ENCODE data around the gene HYAL3.

The HYAL3 gene, protein sequence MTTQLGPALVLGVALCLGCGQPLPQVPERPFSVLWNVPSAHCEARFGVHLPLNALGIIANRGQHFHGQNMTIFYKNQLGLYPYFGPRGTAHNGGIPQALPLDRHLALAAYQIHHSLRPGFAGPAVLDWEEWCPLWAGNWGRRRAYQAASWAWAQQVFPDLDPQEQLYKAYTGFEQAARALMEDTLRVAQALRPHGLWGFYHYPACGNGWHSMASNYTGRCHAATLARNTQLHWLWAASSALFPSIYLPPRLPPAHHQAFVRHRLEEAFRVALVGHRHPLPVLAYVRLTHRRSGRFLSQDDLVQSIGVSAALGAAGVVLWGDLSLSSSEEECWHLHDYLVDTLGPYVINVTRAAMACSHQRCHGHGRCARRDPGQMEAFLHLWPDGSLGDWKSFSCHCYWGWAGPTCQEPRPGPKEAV

GRCh38 chr3:50298836-50299637 lies at the start of gene HYAL3, which contains the start of gene NAA80:
TSS of gene HYAL3 (minus strand) at chr3:50299405. CDS start at chr3:50295602, 3,803 bp downstream.
TSS of gene NAA80 (minus strand) at chr3:50299405. CDS start at chr3:50297463, 1,942 bp downstream.
- peak; percentile 97 for DNase-seq (ENCODE audit: low read depth, low spot score)

DNA sequence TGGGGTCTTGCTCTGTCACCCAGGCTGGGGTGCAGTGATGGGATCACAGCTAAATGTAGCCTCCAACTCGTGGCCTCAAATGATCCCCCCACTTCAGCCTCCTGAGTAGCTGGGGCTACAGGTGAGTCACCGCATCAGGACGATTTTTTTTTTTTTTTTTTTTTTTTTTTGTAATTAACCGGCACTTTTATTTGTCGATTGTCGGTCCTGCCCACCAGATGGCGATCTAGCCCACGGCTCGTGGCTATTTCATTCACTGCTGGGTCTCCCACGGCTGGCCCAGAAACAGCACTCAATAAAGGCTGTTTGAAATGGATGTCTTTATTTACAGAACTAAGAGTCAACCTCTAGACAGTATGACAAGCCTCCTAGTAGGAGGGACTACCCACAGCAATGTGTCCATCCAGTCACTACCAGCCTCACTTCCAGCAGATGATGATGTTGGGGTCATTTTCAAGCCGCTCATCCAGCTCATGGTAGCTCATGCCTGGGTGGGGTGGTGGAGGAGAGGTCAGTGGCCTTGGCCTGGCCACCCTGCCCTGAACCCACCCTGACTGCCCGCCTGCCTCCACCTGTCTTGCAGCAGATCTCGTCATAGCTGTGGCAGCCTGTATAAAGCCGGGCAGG lies 48.1 kb upstream of the HYAL3 start:
- DNase-seq (ENCODE audit: low read depth, low spot score), result peak; percentile 57

DNA sequence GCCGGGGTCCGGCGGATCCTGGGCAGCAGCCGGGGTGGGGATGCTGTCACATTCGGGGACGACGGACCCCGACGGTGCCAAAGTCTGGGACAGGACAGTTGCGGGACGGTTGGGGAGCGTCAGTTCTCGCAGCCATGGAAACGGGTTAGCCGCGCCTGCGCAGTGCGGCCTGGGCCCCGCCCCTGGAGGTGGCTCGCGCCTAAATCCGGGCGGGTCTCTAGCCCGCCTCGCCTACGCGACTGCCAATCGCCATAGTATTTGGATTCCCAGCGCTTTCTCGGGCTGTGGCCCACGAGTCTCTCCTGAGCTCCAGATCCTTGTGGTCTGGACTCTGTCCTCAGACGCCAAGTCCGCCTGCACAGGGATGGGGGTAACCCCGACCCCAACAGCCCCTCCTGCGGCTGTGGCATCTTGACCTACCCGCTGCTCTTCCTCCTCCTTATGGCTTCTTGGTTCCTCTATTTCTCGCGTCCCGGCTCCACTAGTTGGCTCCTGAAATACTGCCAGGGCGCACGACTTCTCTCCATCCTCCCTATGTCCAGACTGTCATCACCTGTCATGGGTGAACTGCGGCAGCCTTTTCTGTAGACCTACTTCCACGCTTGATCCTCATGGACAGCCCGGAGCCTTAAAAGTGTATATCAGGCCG lies 46.5 kb upstream of the HYAL3 start, which contains the start of gene ZMYND10:
Gene ZMYND10, minus strand, starts transcription at position 147 of the 649 bp plus-strand sequence. CDS start 153 bp downstream, outside the sequence.
- DNase-seq (ENCODE audit: low read depth, low spot score), result peak; percentile 43

GRCh38 chr3:50345008-50345407 lies 45.8 kb upstream of the HYAL3 start:
- DNase-seq (ENCODE audit: low read depth, low spot score), result no peak

- no peak for DNase-seq (ENCODE audit: low read depth, low spot score)
Observed at GRCh38 chr3:50342813-50343633, 43.8 kb upstream of the HYAL3 start.

- no peak for DNase-seq (ENCODE audit: low read depth, low spot score)
Observed at GRCh38 chr3:50341996-50342650, 42.9 kb upstream of the HYAL3 start.

DNA sequence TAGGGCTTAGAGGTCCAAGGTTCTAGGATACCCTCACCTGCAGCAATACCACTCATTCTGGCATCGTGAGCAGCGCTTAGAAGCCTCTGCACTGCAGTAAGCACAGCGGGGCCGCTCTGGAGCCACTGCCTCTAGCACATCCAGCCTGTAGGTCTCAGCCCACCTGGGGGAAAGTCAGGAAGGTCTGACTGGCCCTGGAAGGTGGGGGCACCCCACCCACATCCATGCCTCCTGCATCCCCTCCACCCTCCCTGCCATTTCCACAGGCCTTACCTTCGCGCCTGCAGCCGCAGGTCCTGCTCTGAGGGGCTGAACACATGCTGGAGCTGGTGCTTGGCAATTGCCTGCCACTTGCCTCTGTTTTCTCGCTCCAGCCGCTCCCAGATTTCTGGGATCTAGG lies 42.3 kb upstream of the HYAL3 start:
- no peak for DNase-seq (ENCODE audit: low read depth, low spot score)

DNA sequence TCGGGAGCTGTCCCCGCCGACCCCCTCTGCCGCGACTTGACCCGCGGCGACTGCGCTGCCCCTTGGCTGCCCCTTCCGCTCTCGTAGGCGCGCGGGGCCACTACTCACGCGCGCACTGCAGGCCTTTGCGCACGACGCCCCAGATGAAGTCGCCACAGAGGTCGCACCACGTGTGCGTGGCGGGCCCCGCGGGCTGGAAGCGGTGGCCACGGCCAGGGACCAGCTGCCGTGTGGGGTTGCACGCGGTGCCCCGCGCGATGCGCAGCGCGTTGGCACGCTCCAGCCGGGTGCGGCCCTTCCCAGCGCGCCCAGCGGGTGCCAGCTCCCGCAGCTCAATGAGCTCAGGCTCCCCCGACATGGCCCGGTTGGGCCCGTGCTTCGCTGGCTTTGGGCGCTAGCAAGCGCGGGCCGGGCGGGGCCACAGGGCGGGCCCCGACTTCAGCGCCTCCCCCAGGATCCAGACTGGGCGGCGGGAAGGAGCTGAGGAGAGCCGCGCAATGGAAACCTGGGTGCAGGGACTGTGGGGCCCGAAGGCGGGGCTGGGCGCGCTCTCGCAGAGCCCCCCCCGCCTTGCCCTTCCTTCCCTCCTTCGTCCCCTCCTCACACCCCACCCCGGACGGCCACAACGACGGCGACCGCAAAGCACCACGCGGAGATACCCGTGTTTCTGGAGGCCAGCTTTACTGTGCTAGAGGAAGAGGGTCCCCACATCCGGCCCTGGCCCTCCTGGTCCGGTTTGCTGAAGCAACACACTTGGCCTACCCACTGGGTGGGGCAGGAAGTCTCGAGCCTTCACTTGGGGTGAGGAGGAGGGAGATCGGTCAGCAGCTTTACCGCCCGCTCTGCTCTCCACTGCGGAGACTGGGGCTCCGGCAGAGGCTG lies 41.5 kb upstream of the HYAL3 start, which contains the start of gene RASSF1:
Gene RASSF1, minus strand, starts transcription at position 389 of the 882 bp plus-strand sequence. Its CDS starts 31 bp downstream, at position 358.
- no peak for DNase-seq (ENCODE audit: low read depth, low spot score)

- DNase-seq (ENCODE audit: low read depth, low spot score), result no peak
Observed at GRCh38 chr3:50340147-50340447, 40.9 kb upstream of the HYAL3 start.

- no peak for DNase-seq (ENCODE audit: low read depth, low spot score)
Observed at GRCh38 chr3:50339485-50340146, 40.4 kb upstream of the HYAL3 start.

- no peak for DNase-seq (ENCODE audit: low read depth, low spot score)
Observed at GRCh38 chr3:50338965-50339364, 39.8 kb upstream of the HYAL3 start.

GRCh38 chr3:50337175-50337861 lies 38.1 kb upstream of the HYAL3 start:
- DNase-seq (ENCODE audit: low read depth, low spot score), result peak; percentile 86

DNA sequence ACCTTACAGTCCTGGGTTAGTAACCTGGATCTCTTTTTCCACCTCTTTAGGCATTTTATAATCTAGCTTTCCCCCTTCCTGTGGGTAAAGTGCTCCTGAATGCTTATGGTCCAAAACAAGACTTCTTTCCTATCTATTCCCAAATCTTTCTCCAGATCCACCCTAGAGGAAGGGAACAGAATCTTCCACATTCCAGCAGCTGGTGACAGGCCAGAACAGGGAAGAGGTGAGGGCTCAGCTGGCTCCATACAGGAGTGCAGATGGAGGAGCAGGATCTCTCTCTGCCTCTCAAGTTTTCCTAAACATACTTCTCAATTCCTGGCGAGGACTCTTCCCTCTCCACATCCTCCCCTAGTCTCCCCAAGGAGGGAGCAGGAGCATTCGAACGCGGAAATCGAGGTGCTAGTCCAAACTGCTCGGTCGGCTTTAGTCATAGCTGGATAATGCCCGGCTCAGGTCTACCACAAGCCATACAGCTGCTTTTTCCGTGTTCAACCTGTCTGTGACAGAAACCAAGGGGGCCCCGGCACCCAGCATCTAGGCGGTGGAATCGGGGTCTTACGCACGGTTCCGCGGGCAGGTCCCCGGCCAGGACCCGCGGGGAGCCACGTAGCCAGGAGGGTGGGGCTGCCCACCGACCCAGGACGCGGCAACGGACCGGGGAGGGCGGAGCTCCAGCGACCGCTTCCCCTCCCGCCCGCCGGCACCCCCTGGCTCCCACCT lies 37.4 kb upstream of the HYAL3 start:
- DNase-seq (ENCODE audit: low read depth, low spot score), result no peak

- DNase-seq (ENCODE audit: low read depth, low spot score), result no peak
Observed at GRCh38 chr3:50334339-50335075, 35.3 kb upstream of the HYAL3 start.

DNA sequence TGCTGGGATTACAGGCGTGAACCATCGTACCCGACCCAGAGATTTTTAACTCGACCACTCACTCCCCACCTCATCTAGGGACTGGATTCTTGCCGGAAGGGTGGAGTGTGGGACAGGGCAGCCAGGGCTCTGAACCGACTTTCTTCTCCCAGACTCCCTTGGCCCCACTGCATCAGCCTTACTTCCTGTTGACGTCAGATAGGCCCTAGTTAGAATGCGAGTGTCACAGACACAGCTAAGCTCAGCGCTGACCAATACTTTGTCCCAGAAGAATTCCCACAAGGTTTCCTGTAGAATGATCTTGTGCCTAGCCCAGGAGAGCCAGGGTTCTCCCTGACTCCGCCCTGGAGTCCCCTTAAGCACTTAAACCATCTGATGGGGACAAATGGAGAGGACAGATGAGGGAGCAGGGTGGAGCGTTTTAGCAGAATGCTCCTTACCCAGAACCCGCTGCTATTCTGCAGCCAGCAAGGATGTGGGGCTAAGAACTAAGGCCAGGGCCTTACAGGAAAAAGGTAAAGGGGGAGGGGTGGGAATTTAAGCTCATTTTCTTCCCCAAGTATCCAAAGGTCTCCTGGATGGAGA lies 34.6 kb upstream of the HYAL3 start:
- DNase-seq (ENCODE audit: low read depth, low spot score), result no peak

GRCh38 chr3:50331364-50331907 lies 32.2 kb upstream of the HYAL3 start:
- DNase-seq (ENCODE audit: low read depth, low spot score), result no peak

All from activated CD4-positive, CD25-positive, alpha-beta regulatory T cell treated with anti-CD3 and anti-CD28 coated beads, Interleukin-2, amount 50 U/mL, for 16 hours (primary cell).